Measurements from ENCODE around the gene ADPRHL1.

DNA sequence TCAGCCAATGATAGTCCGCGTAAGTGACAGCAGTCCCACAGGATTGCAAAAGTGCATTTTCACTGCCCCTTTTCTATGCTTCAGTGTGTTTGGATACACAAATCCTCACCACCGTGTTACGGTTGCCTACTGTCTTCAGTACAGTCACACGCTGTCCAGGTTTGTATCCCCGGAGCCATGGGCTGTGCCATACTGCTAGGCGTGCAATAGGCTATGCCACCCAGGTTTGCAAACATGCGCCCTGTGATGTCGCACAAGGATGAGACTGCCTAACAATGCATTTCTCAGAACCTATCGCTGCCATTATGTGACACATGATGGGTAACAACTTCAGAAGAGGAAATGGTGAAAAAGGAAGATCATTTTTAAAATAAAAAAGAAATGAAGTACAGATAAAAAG lies 16.8 kb upstream of the ADPRHL1 start:
- TF ChIP-seq, protein P1, sequence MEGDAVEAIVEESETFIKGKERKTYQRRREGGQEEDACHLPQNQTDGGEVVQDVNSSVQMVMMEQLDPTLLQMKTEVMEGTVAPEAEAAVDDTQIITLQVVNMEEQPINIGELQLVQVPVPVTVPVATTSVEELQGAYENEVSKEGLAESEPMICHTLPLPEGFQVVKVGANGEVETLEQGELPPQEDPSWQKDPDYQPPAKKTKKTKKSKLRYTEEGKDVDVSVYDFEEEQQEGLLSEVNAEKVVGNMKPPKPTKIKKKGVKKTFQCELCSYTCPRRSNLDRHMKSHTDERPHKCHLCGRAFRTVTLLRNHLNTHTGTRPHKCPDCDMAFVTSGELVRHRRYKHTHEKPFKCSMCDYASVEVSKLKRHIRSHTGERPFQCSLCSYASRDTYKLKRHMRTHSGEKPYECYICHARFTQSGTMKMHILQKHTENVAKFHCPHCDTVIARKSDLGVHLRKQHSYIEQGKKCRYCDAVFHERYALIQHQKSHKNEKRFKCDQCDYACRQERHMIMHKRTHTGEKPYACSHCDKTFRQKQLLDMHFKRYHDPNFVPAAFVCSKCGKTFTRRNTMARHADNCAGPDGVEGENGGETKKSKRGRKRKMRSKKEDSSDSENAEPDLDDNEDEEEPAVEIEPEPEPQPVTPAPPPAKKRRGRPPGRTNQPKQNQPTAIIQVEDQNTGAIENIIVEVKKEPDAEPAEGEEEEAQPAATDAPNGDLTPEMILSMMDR (IDR thresholded peaks at IDR 0.05): no peak
- TF ChIP-seq EP300 (IDR thresholded peaks at IDR 0.05) (no peak), POLR2A (IDR thresholded peaks at IDR 0.05) (no peak)

Data from sigmoid colon (tissue), 4 donors.